ENCODE measurements around the gene LPO.

LPO gene

GRCh38 chr17:58306131-58306951 is 68.0 kb downstream of the LPO start:
- no peak for DNase-seq

- no peak for DNase-seq
Measured at GRCh38 chr17:58307468-58308172, 69.2 kb downstream of the LPO start.

GRCh38 chr17:58308173-58308984 is 70.0 kb downstream of the LPO start:
- peak; percentile 25 for DNase-seq

GRCh38 chr17:58308985-58309917 is 70.9 kb downstream of the LPO start:
- no peak for DNase-seq

GRCh38 chr17:58309918-58310259 is 71.5 kb downstream of the LPO start:
- DNase-seq = no peak

- DNase-seq = no peak
Measured at GRCh38 chr17:58310511-58311428, 72.4 kb downstream of the LPO start.

- DNase-seq = no peak
Measured at GRCh38 chr17:58311429-58311894, 73.1 kb downstream of the LPO start.

GRCh38 chr17:58312021-58312630 is 73.7 kb downstream of the LPO start:
- no peak for DNase-seq

GRCh38 chr17:58312829-58313228 is 74.4 kb downstream of the LPO start:
- DNase-seq = no peak

- no peak for DNase-seq
Measured at GRCh38 chr17:58313815-58314705, 75.7 kb downstream of the LPO start.

- DNase-seq = no peak
Measured at GRCh38 chr17:58314706-58315015, 76.3 kb downstream of the LPO start.

- no peak for DNase-seq
Measured at GRCh38 chr17:58315281-58315711, 76.9 kb downstream of the LPO start.

GRCh38 chr17:58315750-58316149 is 77.4 kb downstream of the LPO start:
- DNase-seq = no peak

GRCh38 chr17:58316260-58316960 is 78.0 kb downstream of the LPO start:
- no peak for DNase-seq

GRCh38 chr17:58317421-58318064 is 79.2 kb downstream of the LPO start:
- DNase-seq = peak; percentile 80

- DNase-seq = no peak
Measured at GRCh38 chr17:58318065-58318481, 79.7 kb downstream of the LPO start.

Data from CD4-positive, alpha-beta T cell treated with Interferon gamma for 1 hour (primary cell).